HG03045 (cell line): ENCODE data around the gene SLC16A5.
A peak's percentile ranks its signal among the peaks of the same experiment; 100 is the strongest.
"Not testable (repeated sequence)": the region's sequence is repeated elsewhere in the genome, so short reads cannot be mapped to it uniquely, and the experiment has no call there.

Source experiments
- ATAC-seq: cut with Tn5 transposase; IDR thresholded peaks from one replicate; pipeline ENCODE4 v1.9.1; 2021; ENCODE audit warnings: mild to moderate bottlenecking, moderate library complexity; ENCODE audit not compliant: unreplicated experiment

The SLC16A5 gene, protein sequence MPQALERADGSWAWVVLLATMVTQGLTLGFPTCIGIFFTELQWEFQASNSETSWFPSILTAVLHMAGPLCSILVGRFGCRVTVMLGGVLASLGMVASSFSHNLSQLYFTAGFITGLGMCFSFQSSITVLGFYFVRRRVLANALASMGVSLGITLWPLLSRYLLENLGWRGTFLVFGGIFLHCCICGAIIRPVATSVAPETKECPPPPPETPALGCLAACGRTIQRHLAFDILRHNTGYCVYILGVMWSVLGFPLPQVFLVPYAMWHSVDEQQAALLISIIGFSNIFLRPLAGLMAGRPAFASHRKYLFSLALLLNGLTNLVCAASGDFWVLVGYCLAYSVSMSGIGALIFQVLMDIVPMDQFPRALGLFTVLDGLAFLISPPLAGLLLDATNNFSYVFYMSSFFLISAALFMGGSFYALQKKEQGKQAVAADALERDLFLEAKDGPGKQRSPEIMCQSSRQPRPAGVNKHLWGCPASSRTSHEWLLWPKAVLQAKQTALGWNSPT

DNA sequence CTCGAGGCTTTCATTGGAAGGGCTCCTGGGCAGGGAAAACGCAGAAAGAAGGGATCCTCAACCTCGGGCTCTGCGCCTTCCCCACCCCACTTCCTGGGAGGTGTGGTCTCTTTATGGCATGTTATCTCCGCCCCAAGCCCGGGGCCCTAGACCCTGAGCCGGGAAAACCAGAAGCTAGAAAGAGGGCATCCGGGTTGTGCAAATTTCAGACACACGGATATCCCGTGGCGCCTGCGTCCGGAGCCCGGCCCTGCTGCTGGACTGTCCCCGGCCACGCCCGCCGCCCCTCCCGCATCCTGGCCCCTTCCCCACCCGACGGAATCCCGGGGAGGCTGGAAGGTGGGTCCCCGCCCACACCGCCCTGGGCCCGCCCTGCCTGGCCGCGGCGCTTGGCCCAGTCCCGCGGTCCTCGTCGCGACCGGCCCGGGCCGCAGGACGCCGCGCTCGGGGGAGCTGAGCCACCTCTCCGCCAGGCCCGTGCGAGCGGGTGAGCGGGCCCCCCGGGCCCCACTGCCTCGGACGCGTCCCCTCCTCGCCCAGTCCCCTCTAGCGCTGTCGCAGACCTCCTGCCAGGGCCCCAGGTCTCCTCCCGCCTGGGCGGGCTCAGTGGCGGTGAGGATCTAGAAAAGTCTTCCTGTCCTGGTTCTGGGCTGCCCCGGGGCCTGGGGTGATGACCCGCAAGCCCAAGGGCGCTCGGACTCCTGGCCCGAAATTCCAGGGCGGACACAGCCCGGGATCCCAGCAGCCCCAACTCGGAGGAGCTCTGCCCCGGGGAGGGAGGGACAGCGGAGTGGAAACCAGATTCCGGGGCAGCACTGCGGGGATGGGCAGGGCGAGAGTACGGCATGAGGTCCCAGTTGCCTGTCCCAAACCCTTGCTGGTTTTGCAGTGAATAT, at the start of gene SLC16A5:
Gene SLC16A5, plus strand, starts transcription at position 397 of the 896 bp plus-strand sequence. CDS start 5,683 bp downstream, outside the sequence.
- peak; percentile 54 for ATAC-seq

DNA sequence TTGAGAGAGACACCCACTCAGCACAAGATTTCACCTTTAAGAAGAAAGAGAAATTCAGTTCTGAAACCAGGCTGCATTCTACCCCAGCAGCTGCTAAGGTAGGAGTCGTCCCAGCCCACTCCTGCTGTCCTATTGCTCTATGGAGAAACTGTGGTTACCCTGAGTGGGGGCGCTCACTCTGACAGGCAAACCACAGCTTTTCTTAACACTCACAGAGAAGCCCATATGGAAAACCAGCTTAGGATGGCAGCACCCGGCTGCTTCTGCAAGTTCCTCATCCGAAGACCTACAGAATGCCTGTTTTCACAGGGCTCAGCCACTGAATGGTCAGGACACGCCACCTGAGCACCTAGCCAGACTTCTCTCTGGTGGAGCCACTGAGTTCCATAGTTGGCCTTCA, 48.5 kb upstream of the SLC16A5 start:
- no peak for ATAC-seq

DNA sequence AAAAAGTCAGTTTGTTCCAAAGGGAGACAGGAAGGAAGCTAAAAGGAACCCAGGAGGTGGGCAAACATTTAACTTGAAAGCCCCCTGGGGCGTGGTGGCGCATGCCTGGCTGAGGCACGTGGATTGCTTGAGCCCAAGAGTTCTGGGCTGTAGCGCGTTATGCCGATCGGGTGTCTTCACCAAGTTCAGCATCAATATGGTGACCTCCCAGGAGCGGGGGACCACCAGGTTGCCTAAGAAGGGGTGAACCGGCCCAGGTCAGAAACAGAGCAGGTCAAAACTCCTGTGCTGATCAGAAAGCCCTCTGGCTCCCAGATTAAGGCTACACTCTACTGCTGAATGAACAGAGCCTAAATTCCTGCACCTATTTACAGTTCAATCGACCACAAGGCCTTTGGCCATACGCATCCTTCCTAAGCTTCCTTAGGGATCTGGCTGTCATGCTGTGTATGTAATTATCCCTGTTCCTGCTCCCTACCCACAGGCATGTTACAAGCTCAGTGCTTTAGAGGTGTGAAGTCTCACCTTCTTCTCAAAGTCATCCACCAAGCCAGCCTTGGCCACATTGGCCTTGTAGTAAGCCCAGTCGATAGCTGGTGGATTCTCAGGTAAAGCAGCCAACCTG, 46.0 kb upstream of the SLC16A5 start:
- ATAC-seq, result no peak

DNA sequence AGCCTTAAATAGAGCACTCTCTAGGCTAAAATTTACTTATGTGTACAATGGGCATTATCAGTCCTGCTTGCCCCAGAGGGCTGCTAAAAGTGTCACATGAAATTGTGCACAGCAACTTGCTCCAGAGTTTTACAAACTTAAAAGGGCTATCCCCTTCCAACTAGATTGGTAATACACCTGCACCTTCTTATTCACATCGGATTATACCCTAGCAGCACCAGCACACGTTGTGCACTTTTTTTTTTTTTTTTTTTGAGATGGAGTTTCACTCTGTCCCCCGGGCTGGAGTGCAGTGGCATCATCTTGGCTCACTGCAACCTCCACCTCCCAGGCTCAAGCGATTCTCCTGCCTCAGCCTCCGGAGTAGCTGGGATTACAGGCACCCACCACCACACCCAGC, 44.0 kb upstream of the SLC16A5 start:
- ATAC-seq, result not testable (repeated sequence)

DNA sequence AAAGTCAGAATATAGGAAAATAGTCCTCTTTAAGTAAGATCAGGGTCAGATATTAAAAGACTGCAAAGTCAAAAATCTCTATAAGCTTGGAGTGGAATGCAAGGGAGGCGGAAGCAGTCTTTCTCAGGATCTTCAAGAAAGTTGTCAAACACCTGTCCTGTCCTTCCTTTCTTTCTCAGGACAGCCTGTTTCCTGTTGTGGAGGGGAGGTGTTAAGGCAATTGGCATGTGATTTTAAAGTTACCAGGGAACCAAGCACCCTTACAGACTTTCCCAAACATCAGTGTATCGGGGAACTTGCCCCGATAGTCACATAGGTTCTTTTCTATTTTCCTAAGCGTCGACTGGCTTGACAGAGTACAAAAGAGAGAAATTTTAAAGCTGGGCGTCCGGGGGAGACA, 43.0 kb upstream of the SLC16A5 start:
- ATAC-seq, result no peak

DNA sequence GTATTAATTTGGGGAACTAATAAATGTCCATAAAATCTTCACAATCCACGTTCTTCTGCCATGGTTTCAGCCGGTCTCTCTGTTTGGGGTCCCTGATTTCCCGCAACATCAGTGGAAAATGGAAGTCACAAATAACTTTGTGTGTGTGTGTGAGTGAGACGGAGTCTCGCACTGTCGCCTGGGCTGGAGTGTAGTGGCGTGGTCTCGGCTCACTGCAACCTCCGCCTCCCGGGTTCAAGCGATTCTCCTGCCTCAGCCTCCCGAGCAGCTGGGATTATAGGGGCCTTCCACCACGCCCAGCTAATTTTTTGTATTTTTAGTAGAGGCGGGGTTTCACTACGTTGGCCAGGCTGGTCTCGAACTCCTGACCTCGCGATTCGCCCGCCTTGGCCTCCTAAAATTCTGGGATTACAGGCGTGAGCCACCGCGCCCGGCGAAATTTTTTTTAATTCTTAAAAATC, 41.8 kb upstream of the SLC16A5 start:
- ATAC-seq, result not testable (repeated sequence)

DNA sequence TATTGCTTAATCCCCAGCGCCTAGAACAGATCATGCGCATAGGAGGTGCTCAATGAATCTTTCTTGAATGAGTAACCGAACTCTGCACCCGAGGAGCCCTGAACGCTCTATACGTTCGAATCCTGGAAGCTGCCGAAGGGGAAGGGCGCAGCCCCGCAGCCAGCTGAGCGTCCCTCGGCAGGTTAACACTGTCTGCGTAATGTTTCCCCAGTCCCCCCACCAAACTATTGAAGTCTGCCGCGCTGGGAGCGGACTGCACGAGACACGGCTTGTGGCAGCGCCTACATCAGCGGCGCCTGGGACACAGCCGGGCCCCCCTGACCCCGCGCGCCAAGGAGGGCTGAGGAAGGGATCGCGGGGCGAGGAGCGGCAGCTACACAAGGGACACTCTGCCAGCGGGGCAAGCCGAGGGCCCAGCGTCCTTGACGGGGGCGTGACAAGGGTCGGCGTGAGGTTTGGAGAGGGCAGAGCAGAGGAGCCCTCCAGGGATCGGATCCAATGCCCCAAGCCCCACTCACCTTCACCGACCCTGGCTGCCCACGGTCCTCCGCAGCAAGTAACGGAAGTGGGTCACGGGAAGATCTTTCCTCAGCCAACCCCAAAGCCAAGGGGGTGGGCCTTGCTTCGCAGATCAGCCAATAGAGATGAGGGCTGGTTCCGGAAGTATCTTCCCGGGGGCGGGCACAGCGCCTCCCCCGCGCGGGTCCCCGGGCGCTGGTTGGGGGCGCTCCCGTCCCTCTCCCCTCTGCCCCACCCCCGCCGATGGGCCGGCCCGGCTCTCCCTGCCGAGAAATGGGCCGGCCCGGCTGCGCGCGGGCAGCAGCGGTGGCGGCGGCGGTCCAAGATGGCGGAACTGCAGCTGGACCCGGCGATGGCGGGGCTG, 41.1 kb upstream of the SLC16A5 start, which contains the start of the genes ATP5PD and KCTD2:
Gene ATP5PD, minus strand, starts transcription at position 563 of the 883 bp plus-strand sequence. CDS start 4,319 bp downstream, outside the sequence.
Gene KCTD2, plus strand, starts transcription at position 819 of the 883 bp plus-strand sequence. Its CDS starts 26 bp downstream, at position 845.
- peak; percentile 95 for ATAC-seq

DNA sequence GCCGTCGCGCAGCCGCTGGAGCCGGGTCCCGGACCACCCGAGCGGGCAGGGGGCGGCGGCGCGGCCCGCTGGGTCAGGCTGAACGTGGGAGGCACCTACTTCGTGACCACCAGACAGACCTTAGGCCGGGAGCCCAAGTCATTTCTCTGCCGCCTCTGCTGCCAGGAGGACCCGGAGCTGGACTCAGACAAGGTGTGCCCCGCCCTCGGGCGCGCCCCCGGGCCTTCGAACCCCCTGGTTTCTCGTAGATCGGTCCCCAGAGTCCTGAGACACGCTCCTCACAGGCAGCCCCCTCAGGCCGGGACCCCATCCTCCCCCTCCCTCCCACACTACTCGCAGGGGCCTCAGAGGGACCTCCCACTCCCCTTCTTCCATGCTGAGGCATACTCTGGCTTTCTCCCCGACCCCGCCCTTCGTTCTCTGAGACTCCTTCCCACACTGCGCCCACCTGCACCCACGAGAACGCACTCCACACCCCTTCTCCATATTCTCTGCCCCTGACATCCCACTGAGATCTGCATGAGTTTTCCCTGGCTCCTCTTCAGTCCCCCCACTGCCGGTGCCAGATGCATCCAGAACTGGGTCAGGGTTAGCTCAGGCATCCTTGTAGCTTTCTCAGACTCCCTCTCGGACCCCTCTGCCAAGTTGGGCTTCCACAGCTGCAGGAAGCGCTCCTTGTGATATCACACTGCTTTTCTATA, 40.2 kb upstream of the SLC16A5 start:
- no peak for ATAC-seq

DNA sequence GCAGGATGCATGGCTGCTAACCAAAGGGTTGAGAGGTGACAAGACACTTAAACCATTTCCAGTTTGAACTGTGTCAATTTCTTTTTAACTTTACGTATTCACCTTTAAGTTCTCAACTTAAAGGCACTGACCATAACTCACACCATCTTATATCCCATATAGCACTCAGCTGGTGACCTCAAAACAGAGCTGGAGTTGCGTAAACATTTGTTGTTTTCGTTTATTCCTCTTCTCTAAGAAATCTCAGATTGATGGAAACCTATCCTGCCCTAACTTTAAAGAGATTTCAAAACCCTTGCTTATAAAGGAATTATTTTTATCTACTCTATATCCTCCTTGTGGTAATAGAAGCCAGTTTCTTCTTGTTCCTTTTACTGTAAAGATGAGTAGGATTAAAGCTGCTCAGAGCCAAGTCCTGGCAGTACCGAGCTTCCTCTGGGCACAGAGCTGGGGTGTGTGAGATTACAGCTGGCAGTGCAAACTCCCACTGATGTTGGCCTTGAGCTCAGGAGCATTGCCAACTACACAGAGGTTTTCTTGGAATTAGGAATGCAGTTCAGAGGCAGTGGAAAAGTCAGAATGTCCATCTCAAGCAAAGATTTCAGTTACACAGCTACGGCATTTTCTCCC, 39.4 kb upstream of the SLC16A5 start:
- no peak for ATAC-seq

DNA sequence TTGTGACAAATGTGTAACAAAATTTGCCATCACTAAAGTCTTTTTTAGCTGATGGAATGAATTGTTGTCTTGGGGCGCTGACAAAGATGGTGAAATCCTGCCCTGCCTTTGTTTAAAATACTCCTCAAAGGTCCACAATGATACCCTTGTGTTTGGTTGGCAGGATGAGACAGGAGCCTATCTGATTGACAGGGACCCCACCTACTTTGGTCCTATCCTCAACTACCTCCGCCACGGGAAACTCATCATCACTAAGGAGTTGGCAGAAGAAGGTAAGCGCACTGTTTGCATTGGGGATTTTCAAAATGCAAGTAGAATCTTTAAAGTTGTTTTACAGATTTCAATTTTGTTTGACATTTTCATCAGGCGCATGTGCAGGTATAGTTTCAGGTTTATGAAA, 38.7 kb upstream of the SLC16A5 start:
- no peak for ATAC-seq

DNA sequence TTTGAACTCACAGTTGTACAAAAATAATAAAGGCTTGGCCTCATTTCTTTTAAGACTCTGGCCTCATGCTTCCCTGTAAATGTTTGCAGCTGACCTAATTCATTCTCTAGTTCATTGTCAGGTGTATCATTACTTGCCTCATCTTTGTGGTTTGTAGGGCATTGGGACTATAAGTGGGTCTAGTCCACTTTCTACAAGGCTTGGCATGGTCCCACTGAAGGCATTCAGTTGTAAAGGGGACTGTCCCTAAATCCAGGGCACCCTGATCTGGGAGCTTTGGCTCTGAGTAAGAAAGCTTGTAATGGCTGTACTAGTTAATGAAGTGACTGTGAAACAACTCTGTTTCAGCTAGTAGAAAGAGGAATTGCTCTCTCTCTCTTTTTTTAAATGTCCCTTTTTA, 38.0 kb upstream of the SLC16A5 start:
- no peak for ATAC-seq

DNA sequence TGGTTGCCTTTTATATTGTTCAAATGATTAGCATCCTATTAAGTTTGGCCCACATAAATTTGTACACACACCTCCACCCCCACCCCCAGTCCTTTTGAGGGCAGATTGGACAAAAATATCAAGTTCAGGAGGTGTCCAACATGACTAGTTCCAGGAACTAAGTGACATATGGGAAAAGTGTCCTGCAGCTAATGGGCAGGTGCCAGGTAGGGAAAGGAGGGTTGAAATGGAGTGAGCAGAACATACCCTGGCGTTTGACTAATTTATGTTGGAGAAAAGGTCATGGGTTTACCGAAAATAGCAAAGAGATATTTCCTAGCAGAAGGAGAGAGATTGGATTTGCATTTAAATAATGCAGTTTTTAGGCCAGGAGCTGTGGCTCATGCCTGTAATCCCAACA, 35.8 kb upstream of the SLC16A5 start:
- no peak for ATAC-seq

DNA sequence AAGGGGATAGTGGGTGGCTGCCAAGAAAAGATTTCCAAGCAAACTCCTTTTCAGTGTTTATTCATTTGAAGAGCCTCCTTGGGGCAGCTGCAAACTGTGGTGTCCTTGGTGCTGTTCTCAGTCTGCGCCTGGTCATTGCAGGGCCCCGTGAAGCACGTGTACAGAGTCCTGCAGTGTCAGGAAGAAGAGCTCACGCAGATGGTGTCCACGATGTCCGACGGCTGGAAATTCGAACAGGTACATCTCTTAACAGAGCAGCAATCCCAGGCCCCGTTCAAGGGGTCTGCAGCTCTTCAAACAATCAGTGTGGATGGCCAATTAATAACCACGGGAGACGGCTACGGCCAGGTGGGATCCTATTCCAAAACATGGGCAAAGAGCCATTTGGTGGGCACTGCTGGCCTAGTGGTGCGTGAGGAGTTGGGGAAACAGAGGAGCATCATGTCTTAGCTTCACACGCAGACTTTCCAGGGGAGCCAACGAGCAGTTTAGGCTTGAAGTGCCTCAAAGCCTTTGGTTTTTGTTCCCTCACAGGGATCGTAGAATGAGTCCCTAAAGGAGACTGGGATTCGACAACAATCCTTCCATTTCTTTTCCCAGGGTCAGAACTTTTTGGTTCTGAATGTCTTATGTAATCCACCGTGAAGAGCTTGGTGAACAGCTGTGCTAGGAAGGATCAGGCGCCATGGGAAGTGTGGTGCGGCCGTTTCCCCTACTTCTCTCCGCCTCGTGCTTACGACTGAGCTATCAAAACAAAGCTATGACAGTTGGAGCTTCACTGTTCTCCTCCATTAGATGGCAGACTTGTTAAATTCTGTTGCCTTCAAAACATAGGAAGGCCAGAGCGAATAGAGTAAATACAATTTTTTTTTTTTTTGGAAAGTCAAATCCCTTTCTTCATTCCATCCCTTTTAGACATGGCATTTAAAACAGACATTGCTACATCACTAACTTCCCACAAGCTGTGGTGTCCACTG, 28.1 kb upstream of the SLC16A5 start:
- no peak for ATAC-seq

DNA sequence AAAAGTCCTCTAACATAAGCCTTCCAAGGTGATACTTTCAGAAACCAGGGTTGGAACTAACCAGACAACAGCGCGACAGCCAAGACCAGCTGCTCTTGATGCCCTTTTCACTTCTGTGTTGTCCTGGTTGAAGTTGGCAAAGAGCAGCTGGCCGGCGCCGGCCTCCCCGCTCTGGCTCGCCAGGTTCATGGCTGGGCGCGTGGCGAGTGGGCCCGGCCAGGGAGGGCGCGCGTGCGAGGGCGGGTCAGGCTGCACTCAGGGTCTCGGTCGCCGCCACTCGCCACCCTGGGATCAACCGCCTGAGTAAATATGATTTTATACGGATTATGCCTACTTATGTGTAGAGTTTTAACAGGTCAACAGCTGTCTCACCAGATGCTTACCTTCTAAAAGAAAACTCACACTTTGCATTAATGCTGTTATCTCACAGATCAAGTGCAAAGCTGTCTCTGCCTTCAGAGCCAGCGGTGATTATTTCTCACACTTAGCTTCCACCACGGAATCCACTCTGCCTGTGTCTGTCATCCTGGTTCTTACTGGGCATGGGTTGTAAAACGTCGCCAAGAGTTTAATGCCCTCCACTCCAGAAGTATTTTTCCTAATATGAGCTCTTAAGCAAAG, 27.2 kb upstream of the SLC16A5 start:
- ATAC-seq, result no peak

DNA sequence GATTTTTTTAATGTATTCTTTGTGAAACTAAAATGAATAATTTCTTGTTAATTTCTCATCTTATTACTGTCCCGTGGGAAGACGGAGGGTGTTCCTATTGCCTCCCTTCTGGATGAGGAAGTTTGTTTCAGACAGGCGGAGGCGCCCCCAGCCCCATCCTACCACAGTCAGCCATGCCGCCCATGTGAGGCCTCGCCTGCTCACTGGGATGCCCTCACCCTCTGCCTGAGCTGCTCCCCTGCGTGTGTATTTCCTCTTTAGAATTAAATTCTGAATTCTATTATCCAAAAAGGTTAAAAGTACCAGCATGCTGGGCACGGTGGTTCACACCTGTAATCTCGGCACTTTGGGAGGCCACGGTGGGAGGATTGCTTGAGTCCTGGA, 26.7 kb upstream of the SLC16A5 start:
- no peak for ATAC-seq

DNA sequence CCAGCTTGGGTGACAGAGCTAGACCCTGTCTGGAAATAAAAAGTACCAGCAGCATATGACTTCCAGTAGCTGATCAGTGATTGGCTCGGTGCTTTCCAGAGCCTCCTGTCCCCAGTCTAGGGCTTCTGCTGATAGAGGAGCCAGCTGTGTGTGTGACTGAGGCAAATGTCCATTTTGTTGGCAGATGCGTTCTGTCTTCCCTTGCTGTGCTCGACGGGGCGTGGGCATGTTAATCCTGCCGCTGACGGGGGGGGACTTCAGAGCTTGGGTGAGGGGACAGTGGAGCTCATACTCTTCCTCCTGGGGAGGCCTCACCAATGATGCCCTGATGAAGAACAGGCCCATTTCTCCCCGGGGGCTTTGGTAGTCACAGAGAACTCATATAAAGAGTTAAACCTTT, 26.1 kb upstream of the SLC16A5 start:
- ATAC-seq, result no peak

DNA sequence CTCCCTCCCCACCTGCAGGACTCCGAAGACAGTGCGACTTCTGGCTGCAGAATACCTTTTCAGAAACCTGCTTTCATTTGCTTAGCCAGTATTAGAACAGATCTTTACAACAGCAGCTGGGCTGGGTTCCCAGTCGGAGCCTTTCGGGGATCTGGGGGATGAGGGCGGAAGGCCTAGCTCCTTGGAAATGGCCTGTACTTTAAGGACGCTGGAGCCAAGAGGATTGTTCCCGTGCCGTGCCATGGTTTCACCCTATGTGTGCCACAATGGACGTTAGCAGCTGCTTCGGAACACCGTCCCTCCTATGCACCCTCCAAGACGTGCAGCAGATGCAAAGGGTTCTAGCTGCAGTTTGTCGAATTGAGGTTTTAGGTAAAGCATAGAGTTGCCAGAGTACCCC, 24.6 kb upstream of the SLC16A5 start:
- ATAC-seq, result no peak
